T47D (cell line): ENCODE results near the gene PDE1C.

Source experiments
- DNase-seq, 2 experiments: peaks; one replicate each; pipeline versions ENCODE4 v3.0.0 to v3.0.0-alpha.2; 2011 to 2012; ENCODE audit warnings: low read depth in 1 of 2, low spot score in 1 of 2
- JUND ChIP-seq: IDR thresholded peaks from 2 replicates; pipeline ENCODE4 v1.6.1; 2012; ENCODE audit warnings: low read depth
- in situ Hi-C: cut with HindIII; loops from 2 replicates; pipeline ENCODE4 v1.10.0; 2016; ENCODE audit warnings: low sequenced_read_pairs, low pct_unique_long_range_greater_than_20kb

Gene PDE1C

DNA sequence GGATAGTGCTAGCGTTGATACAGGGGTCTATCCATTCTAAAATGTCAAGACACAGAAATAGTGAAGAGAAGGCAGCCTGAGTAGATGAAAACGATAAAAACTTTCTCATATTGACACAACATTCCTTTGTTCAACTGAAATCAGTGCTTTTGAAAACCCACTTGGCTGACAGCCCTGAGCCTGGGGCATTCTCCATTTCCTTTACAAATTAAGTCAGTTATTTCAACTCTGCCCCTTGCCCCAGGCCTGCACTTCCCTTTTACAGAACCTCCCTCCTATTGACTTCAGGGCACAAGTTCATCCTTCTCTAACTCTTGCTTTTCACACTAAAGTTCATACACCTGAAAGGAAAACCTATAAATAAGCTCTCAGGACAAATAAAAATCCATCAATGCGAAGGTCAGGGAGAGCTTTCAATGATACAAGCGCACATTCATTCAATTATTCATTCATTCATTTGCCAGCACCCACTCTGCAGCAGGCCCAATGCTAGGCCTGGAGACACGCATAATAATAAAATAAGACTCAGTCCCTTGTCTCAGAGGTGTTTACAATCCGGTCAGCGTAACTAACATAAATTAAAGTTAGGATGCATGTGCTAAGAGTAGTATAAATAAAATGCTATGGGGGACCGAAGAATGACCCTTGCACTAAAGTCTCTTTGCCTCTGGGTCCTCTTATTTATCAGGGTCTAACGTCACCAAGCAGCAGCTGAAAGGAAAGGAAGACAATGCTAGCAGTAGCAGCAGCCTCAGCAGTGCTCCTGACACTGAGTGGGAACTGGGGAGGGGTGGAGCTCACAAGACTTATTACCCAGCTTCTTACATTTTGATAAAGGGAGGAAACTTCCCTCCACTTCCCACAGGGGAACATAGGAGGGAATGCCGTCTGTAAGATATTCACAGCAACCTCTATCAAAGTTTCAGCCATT lies 134.8 kb downstream of the PDE1C start:
- no peak for DNase-seq
- in situ Hi-C loops = no loop called here
- no peak for TF ChIP-seq JUND

DNA sequence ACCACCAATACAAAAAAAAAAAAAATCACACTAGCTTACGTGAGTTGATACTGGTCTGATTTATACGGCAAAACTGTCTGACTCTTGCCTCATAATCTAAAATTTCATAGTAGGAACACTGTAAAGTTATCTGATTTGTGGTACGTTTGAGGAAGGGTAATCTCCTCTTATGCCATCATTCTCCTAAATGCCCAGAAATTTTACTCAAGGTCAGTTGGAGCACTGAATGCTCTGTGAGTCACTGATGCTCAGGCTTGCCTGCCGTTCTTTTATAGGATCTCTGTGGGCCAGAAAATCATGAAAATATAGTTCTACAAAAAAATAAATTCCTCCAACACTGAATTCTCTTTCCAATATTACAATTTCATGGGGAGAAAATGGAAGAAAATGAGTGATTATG lies 135.7 kb downstream of the PDE1C start:
- no peak for DNase-seq
- TF ChIP-seq JUND = no peak
- in situ Hi-C loops = no loop called here

DNA sequence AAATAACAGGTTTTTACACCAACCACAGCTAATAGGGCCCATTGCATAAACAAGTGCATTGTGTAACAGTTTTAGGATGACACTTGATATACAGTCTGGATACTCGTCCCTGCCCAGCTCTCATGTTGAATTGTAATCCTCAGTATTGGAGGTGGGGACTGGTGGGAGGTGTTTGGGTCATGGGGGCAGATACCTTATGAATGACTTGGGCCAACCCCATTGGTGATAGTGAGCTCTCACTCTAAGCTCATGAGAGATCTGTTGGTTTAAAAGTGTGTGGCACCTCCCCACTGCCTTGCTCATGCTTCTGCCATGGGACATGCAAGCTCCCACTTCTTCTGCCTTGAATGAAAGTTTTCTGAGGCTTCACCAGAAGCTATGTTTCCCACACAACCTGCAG lies 136.7 kb downstream of the PDE1C start:
- DNase-seq = no peak
- TF ChIP-seq JUND = no peak
- in situ Hi-C loops = no loop called here

DNA sequence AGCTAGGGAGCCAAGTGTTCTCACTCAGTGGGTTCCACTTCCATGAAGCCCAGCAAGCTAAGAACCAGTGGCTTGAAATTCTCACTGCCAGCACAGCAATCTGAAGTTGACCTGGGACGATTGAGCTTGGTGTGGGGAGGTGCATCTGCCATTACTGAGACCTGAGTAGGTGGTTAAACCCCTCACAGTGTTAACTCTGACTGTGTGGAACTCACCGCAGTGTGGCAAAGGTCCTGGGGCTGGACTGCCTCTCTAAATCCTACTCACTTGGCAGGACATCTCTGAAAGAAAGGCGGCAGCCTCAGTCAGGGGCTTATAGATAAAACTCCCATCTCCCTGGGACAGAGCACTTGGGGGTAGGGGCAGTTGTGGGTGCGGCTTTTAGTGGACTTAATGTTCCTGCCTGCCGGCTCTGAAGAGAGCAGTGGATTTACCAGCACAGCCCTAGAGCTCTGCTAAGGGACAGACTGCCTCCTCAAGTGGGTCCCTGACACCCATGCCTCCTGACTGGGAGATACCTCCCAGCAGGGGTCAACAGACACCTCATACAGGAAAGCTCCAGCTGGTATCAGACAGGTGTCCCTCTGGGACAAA lies 143.1 kb downstream of the PDE1C start:
- no peak for DNase-seq
- TF ChIP-seq JUND = no peak
- in situ Hi-C loops = no loop called here

DNA sequence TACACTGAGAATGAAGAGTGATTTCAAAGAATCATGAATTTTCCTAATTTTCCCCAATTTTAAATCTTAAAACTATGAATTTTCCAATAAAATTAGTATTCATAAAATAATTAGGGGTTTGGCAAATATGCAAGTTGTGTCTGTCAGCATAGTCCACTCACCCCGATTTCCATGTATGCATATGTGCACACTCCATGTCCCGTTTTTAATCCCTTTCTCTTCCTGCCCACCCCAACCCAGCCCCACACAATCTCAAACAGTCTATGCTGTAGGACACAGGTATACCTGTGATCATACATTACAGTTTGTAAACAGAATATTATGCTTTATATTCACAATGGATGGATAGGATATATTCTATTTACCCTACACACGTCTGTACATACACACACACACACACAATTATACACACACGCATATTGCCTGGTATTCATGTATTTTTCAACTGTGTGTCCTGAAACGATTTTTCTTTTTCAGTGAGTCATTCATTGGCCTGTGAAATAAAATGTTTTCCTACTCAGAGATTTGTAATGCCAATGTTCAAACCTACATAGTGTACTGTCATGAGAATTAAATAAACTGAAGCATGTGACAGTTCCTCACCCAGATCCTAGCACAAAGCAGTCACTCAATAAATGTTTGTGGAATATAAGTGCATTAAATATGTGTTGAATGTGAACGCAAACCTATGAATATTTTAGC lies 144.3 kb downstream of the PDE1C start:
- TF ChIP-seq JUND = no peak
- in situ Hi-C loops = no loop called here
- DNase-seq = no peak

DNA sequence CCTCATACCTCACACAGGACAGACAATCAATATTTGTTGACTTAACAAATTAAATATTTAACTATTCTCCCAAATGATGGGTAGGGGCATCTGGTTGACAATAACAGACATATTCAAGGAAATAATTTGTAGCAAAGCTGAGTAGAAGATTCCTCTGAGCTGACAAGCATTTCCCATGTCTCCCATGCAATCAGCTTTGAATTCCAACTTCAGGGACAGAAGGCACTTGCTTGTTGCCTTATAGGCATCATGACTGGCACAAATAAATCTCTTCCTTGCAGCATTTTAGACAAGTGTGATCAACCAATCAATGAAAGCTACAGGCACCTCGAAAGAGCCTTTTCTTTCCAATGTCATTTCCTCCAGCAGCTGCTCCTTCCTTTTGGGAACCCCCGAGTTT lies 146.0 kb downstream of the PDE1C start:
- TF ChIP-seq JUND = no peak
- in situ Hi-C loops = no loop called here
- no peak for DNase-seq

DNA sequence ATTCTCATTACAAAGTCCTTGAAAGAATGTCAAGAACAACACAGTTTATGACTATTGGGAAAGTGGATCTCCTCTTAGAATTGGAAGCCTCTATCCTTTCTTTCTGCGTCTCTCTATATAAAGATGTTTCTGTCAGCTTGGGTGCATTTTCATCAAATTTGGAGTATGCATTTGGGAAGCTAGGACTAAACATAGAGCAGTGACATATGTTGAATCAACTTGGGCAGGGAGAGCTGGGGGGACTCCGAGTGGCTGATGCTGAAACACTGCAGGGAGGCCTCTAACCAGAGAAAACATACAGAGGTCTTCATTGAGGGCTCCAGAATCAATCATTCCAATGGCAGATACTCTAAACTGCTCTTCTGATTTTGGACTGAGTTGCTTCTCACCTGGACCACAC lies 147.4 kb downstream of the PDE1C start:
- in situ Hi-C loops = no loop called here
- no peak for DNase-seq
- TF ChIP-seq JUND = no peak

DNA sequence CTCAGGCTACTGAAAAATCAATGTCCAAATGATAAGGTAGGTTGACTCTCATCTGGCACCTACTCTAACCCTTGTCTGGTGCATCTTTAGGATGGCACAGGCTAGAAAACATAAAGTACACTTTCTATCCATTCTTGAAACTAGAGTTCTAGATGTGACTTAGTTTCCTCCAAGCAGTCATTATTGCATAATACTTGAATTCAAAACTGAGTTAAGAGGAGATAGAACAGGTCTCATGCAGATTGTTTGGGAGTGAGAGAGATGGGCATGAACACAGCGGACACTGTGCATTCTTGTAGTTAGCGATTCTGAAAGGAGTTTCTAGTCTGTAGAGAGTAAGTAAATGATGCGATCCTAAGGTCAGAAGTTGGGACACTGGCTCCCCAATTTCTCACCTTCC lies 149.2 kb downstream of the PDE1C start:
- DNase-seq = no peak
- in situ Hi-C loops = no loop called here
- no peak for TF ChIP-seq JUND

DNA sequence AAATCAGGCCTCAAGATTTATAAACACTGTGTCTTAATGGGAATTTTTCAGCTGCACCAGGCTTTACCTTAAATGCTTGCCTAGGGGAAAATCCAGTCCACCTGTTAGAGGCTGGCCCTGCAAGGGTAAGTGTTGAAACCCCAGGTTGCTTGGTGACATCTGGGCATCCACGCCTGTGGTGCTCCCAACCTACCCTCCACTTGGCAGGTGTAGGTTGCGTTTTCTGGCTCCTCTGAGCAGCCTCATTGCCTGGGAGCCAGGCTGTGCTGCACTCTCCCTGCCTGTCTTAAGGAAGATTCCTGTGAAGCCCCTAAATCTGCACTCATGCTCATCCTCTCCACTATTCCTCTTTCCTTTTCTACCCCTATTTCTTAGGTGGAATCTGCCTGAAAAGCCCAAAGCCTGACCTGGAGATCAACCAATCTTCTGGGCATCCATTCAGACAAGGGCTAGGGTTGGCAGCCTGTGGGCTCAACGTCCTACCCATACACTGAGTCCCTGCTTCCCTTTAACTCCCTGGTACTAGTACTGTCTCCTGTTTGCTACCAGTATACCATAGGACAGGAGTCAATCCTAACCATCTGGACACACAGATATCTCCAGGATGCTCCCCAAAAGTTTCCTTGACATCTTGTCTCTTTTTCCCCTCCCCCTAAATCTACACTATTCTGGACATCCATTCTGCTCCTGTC lies 150.4 kb downstream of the PDE1C start:
- TF ChIP-seq JUND = no peak
- DNase-seq = no peak
- in situ Hi-C loops = no loop called here

DNA sequence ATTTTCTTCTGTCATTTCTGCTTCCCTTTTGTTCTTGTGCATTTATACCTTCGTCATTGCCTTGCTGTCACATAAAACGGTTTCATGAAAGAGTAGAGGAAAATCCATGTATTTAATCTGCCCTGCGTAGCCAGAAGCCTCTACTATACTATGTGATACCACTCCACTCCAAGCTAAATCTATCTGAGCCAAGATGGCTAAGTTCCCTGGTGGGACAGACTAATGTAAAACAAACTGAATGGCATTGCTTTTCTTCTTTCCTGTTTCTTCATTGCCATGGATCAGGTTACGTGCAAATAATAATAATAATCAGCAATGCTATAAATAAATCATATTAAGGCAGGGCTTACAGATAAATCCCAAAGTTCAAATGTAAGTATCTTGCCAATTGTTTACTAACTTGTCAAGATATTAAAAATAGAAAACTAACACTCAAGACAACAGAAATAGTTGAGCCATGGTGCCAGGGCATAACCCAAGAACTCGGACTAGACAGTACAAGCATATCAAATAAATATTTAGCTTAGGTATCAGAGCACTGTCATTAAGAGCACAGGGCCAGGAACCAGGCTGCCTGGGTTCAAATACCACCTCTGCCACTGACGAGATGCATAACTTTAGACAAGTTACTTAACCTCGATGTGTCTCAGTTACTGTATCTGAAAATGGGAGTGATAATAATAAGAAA lies 151.4 kb downstream of the PDE1C start:
- no peak for DNase-seq
- in situ Hi-C loops = no loop called here
- no peak for TF ChIP-seq JUND

DNA sequence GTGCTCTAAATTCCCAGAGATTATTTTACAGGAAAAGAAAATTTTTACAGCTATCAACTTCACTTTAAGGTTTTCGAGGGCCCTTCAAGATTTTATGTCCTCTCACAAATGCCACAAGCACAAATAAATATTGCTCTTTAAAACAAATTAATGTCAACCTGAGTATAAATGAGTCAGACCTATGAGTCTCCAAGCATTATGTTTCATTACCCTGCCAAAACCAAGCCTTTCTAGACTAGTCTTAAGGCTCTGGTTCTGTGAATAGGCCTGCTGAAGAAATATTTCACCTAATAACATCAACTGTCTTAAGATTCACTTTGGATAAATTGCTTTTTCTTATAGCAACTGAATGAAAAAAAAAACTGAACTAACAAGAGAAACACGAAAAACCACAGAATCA lies 153.0 kb downstream of the PDE1C start:
- no peak for DNase-seq
- TF ChIP-seq JUND = no peak
- in situ Hi-C loops = no loop called here

DNA sequence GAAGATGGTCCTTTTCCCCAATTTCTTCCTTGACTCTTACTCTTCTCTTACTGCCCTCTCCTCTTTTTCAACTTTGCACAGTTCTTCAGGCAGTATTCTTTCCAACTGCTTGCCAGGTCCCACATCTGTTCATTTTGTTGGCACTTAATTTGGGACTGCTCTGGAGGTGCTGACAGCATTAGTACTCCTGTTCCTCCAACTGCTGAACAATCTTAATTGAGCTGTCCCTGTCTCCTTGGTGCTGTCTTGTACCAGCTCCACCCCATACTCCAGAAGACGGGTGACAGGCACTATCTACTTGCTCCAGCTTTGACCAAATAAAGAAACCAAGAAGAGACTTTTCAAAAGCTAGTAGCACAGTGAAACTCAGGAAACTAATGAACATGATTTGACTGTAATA lies 160.0 kb downstream of the PDE1C start:
- in situ Hi-C loops = no loop called here
- no peak for TF ChIP-seq JUND
- DNase-seq = no peak
